B cell (primary cell): Measurements from ENCODE around the gene PARVB.

Experiments
- CTCF ChIP-seq: fragments of 200-600 bp; IDR thresholded peaks from one replicate; pipeline ENCODE4 v1.8.0; 2022; ENCODE audit warnings: antibody characterized with exemption, mild to moderate bottlenecking
- EZH2 ChIP-seq: IDR thresholded peaks from 2 replicates; pipeline ENCODE4 v1.6.1; 2012; ENCODE audit warnings: borderline replicate concordance, low read depth, mild to moderate bottlenecking, moderate library complexity, low read length; ENCODE audit not compliant: insufficient read depth, poor library complexity, severe bottlenecking

GRCh38 chr22:44183287-44183588, 159.1 kb downstream of the PARVB start:
- TF ChIP-seq CTCF (no peak), EZH2 (no peak)
